22Rv1 (cell line): ENCODE measurements around the gene JSRP1.

ENCODE experiments used
- ZFX ChIP-seq: fragments of 450-650 bp; IDR thresholded peaks from 2 replicates; pipeline ENCODE4 v1.6.1; 2017; ENCODE audit warnings: antibody characterized with exemption, borderline replicate concordance
- TF ChIP-seq, protein P1 (sequence below): fragments of 450-650 bp; IDR thresholded peaks from 2 replicates; pipeline ENCODE4 v1.5.1; 2017; ENCODE audit warnings: mild to moderate bottlenecking

GRCh38 chr19:2271234-2272103, 15.3 kb upstream of the JSRP1 start:
- TF ChIP-seq, protein P1, sequence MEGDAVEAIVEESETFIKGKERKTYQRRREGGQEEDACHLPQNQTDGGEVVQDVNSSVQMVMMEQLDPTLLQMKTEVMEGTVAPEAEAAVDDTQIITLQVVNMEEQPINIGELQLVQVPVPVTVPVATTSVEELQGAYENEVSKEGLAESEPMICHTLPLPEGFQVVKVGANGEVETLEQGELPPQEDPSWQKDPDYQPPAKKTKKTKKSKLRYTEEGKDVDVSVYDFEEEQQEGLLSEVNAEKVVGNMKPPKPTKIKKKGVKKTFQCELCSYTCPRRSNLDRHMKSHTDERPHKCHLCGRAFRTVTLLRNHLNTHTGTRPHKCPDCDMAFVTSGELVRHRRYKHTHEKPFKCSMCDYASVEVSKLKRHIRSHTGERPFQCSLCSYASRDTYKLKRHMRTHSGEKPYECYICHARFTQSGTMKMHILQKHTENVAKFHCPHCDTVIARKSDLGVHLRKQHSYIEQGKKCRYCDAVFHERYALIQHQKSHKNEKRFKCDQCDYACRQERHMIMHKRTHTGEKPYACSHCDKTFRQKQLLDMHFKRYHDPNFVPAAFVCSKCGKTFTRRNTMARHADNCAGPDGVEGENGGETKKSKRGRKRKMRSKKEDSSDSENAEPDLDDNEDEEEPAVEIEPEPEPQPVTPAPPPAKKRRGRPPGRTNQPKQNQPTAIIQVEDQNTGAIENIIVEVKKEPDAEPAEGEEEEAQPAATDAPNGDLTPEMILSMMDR, result no peak
- no peak for TF ChIP-seq ZFX
